Caco-2 (cell line): Measurements from ENCODE around the gene EIF2A. TPM values are rescaled to one million over a fixed set of nuclear protein-coding genes. Genes with fewer than 3 reads are reported as not detected.

ENCODE experiments used
- BruUV-seq: library from RNA; stranded (reverse); fragments of 400-500 nt; replicated peaks from 2 replicates; lab custom pipeline; 2021; lab: Mats Ljungman, UMichigan
- CTCF ChIA-PET: fragments of 300-600 bp; sonication (Branson Sonifier 250); formaldehyde crosslinking; loops from one replicate; lab custom pipeline; 2022; ENCODE audit warnings: antibody characterized with exemption; lab: Charles Lee
- POLR2A ChIA-PET: fragments of 300-600 bp; sonication (Branson Sonifier 250); formaldehyde crosslinking; loops from one replicate; lab custom pipeline; 2022; ENCODE audit warnings: antibody characterized with exemption; lab: Charles Lee
- DNase-seq, 2 experiments: peaks; one replicate each; pipeline versions ENCODE4 v3.0.0 to v3.0.0-alpha.2; 2020 to 2022
- H3K27me3 ChIP-seq: replicated peaks from 2 replicates; pipeline ENCODE4 v1.6.0; 2011; ENCODE audit warnings: low read length; ENCODE audit not compliant: control insufficient read depth, insufficient read depth
- H3K36me3 ChIP-seq: 2 replicates; pipeline ENCODE4 v1.5.1; 2011; ENCODE audit warnings: low read length; ENCODE audit not compliant: control insufficient read depth, insufficient read depth
- H3K4me1 ChIP-seq: fragments of 250-450 bp; sonication (Bioruptor Pico); 2 replicates; pipeline ENCODE4 v1.5.1; 2020; ENCODE audit warnings: mild to moderate bottlenecking
- H3K4me3 ChIP-seq: 2 replicates; pipeline ENCODE4 v1.5.1; 2011; ENCODE audit warnings: low read depth, mild to moderate bottlenecking, control low read depth, low read length
- H3K9me3 ChIP-seq: fragments of 250-450 bp; sonication (Bioruptor Pico); 2 replicates; pipeline ENCODE4 v1.5.1; 2020; ENCODE audit warnings: mild to moderate bottlenecking, moderate library complexity
- H3K27ac Mint-ChIP-seq: one replicate; pipeline ENCODE4 v1.8.0; 2022; ENCODE audit warnings: mixed read lengths; ENCODE audit not compliant: unreplicated experiment
- H3K27me3 Mint-ChIP-seq: one replicate; pipeline ENCODE4 v1.8.0; 2022; ENCODE audit warnings: mixed read lengths; ENCODE audit not compliant: insufficient read depth, unreplicated experiment
- H3K36me3 Mint-ChIP-seq: one replicate; pipeline ENCODE4 v1.8.0; 2022; ENCODE audit warnings: mild to moderate bottlenecking, mixed read lengths; ENCODE audit not compliant: insufficient read depth, unreplicated experiment
- H3K4me1 Mint-ChIP-seq: one replicate; pipeline ENCODE4 v1.8.0; 2022; ENCODE audit warnings: low read depth, mixed read lengths; ENCODE audit not compliant: unreplicated experiment
- H3K4me3 Mint-ChIP-seq: one replicate; pipeline ENCODE4 v1.8.0; 2022; ENCODE audit warnings: mild to moderate bottlenecking, moderate library complexity, mixed read lengths; ENCODE audit not compliant: unreplicated experiment
- H3K9me3 Mint-ChIP-seq: one replicate; pipeline ENCODE4 v1.8.0; 2022; ENCODE audit warnings: mixed read lengths; ENCODE audit not compliant: unreplicated experiment
- CTCF ChIP-seq, 2 experiments: fragments of 200-600 bp in 1 of 2; IDR thresholded peaks; 1 replicate in 1 of 2; 2 replicates in 1 of 2; pipeline versions ENCODE4 v1.5.1 to v1.8.0; 2011 to 2022; ENCODE audit warnings: antibody characterized with exemption in 1 of 2, control low read depth in 1 of 2, inconsistent platforms in 1 of 2, low read depth in 1 of 2, low read length in 1 of 2, mild to moderate bottlenecking in 1 of 2, moderate library complexity in 1 of 2; ENCODE audit not compliant: insufficient read depth in 1 of 2, severe bottlenecking in 1 of 2, unreplicated experiment in 1 of 2
- intact Hi-C: fragments of 100-400 bp; cut with micrococcal nuclease; formaldehyde crosslinking; loops from one replicate; pipeline ENCODE4 v1.10.0; 2022; ENCODE audit not compliant: unreplicated experiment
- total RNA-seq: library from RNA; stranded (reverse); gene quantifications from 2 replicates; pipeline ENCODE4 v1.2.3, GENCODE V29; 2022

Gene EIF2A
- total RNA-seq, 1 experiment from 2014 or later: 97.1 TPM

GRCh38 chr3:150503402-150504099 is 43.0 kb upstream of the EIF2A start:
- Mint-ChIP-seq H3K4me3 (no peak overlapping the region), H3K27ac (no peak overlapping the region), H3K9me3 (peaks cover 11% of the 10 kb centered on the region), H3K4me1 (no peaks in the 10 kb centered on the region), H3K36me3 (no peaks in the 10 kb centered on the region), H3K27me3 (peaks cover under 1% of the 10 kb centered on the region)
- no peaks in the 10 kb centered on the region for H3K4me1 ChIP-seq
- no peak for DNase-seq
- no peaks in the 10 kb centered on the region for H3K36me3 ChIP-seq
- no peak overlapping the region for H3K4me3 ChIP-seq
- intact Hi-C loops: no loop called here
- POLR2A ChIA-PET: no interaction called here
- peaks cover 16% of the 10 kb centered on the region; the same call in 1 of the 2 replicates for H3K9me3 ChIP-seq
- BruUV-seq: no TSS peak
- H3K27me3 ChIP-seq: no peaks in the 10 kb centered on the region
- CTCF ChIA-PET: no interaction called here
- TF ChIP-seq CTCF (IDR thresholded peaks at IDR 0.05; ENCODE audit: insufficient read depth in 1 of 2, low read depth in 1 of 2, low read length in 1 of 2, severe bottlenecking in 1 of 2, unreplicated experiment in 1 of 2): no peak

- Histone ChIP-seq H3K27me3 (no peaks in the 10 kb centered on the region), H3K4me1 (no peaks in the 10 kb centered on the region), H3K9me3 (peaks cover 16% of the 10 kb centered on the region; the same call in 1 of the 2 replicates), H3K4me3 (no peak overlapping the region), H3K36me3 (no peaks in the 10 kb centered on the region)
- Mint-ChIP-seq H3K4me3 (no peak overlapping the region), H3K27me3 (peaks cover 4% of the 10 kb centered on the region), H3K9me3 (peaks cover 11% of the 10 kb centered on the region), H3K4me1 (no peaks in the 10 kb centered on the region), H3K36me3 (no peaks in the 10 kb centered on the region), H3K27ac (no peak overlapping the region)
- no TSS peak for BruUV-seq
- DNase-seq: no peak
- intact Hi-C loops: no loop called here
- no peak for TF ChIP-seq CTCF (IDR thresholded peaks at IDR 0.05; ENCODE audit: insufficient read depth in 1 of 2, low read depth in 1 of 2, low read length in 1 of 2, severe bottlenecking in 1 of 2, unreplicated experiment in 1 of 2)
- ChIA-PET CTCF (interaction anchor here (1.0 kb wide), 1 partner anchor 9 kb away, joined by 4 read pairs; no protein-coding TSS in a partner anchor), POLR2A (no interaction called here)
Observed at GRCh38 chr3:150504483-150504882, 42.1 kb upstream of the EIF2A start.

- intact Hi-C loops: no loop called here
- no peak for DNase-seq
- CTCF ChIA-PET: no interaction called here
- BruUV-seq: no TSS peak
- H3K27me3 ChIP-seq: no peaks in the 10 kb centered on the region
- no peaks in the 10 kb centered on the region for H3K36me3 Mint-ChIP-seq
- H3K4me3 Mint-ChIP-seq: no peak overlapping the region
- H3K27ac Mint-ChIP-seq: no peak overlapping the region
- H3K9me3 ChIP-seq: no peaks in the 10 kb centered on the region
- no peak overlapping the region for H3K4me3 ChIP-seq
- TF ChIP-seq CTCF (IDR thresholded peaks at IDR 0.05; ENCODE audit: insufficient read depth in 1 of 2, low read depth in 1 of 2, low read length in 1 of 2, severe bottlenecking in 1 of 2, unreplicated experiment in 1 of 2): no peak
- H3K4me1 Mint-ChIP-seq: no peaks in the 10 kb centered on the region
- H3K27me3 Mint-ChIP-seq: peaks cover 4% of the 10 kb centered on the region
- no peaks in the 10 kb centered on the region for H3K4me1 ChIP-seq
- H3K36me3 ChIP-seq: no peaks in the 10 kb centered on the region
- H3K9me3 Mint-ChIP-seq: no peaks in the 10 kb centered on the region
- POLR2A ChIA-PET: interaction anchor here (0.6 kb wide), 1 partner anchor 101 kb away, joined by 3 read pairs; no protein-coding TSS in a partner anchor
Observed at GRCh38 chr3:150508401-150508800, 38.2 kb upstream of the EIF2A start.
